Hypothalamus (tissue), 51 donors: ENCODE measurements around the gene DZIP1.
A peak's percentile ranks its signal among the peaks of the same experiment; 100 is the strongest.

Experiments
- DNase-seq, 51 donors: peaks; one replicate each; lab custom pipeline; 2025; lab: John Stamatoyannopoulos, UW

Gene DZIP1

GRCh38 chr13:95647321-95647720, 2.8 kb upstream of the DZIP1 start:
- DNase-seq = no peak

DNA sequence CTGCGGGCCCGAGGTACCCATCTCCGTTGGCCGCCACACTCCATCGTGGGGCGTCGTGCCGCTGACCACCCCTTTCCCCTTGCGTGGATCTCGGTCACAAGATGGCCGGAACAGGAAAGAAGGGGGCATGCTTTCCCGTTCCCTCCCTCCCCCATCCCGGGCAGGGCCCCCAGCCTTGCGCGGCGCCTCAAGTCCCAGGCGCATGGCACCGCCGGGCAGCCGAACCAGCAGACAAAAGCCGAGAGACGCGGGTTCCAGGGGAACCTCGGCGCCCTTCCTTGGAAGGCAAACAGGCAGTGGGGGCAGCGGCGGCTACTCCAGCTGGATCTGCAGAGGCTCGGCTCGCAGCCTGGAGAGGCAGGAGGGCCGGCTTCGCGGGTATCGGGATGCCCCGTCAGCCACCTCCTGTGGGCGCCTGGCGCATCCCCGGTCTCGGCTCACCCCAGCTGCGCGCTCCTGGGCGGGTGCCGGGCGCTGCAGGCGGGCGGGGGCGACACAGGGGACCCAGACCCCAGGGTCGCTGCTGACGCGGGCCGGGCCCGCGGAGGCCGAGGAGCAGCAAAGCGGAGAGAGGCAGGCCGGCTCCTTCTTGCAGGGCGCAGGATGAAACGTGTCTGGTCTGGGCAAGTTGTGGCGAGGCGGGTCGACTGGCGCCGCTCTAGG, 439 bp downstream of the DZIP1 start:
- DNase-seq = peak in 30 of 51 donors; percentile 1 to 68 (median 36)

GRCh38 chr13:95643571-95643935, 953 bp downstream of the DZIP1 start:
- DNase-seq = peak in 5 of 51 donors; percentile 18 to 47 (median 45)

DNA sequence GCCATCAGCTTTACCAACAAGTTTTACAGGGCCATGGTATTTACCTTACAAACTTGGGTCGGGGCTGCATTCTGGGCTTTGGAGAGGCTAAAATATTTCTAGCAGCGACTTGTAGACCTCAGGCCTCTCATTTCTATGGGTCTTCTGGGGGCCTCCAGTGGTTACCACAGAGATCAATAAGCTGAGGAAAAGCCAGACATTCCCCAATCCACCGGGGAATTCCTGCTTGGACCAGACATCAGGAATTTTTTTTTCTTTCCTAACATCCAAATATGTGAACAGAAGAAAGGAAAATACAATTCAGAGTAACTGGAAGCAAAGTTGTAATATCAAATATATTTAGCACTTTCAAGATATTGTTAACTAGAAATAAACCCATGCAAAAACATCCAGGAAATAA, 1.5 kb downstream of the DZIP1 start:
- no peak for DNase-seq

GRCh38 chr13:95642028-95642621, 2.4 kb downstream of the DZIP1 start:
- DNase-seq = peak in 18 of 51 donors; percentile 2 to 31 (median 14)

GRCh38 chr13:95641291-95642027, 3.0 kb downstream of the DZIP1 start:
- peak in 12 of 51 donors; percentile 3 to 50 (median 8) for DNase-seq

- DNase-seq = no peak
These were observed 7.7 kb downstream of the DZIP1 start for GRCh38 chr13:95636853-95637252.

- DNase-seq = no peak
These were observed 13.9 kb downstream of the DZIP1 start for GRCh38 chr13:95630593-95630992.

GRCh38 chr13:95629071-95629470, 15.4 kb downstream of the DZIP1 start:
- DNase-seq = no peak

- DNase-seq = no peak
These were observed 16.0 kb downstream of the DZIP1 start for GRCh38 chr13:95628488-95628887.

DNA sequence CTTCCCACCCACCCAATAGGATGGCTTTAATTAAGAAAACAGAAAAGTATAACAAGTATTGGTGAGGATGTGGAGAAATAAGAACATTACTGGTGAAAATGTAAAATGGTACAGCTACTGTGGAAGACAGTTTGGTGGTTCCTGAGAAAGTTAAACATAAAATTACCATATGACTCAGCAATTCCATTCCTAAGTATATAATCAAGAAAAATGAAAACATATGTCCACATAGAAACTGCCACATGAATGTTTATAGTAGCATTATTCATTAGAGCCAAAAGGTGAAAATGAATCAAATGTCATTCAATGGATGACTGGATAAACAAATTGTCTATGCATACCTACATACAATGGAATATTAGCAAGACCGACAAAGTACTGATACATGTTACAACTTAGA, 16.9 kb downstream of the DZIP1 start:
- no peak for DNase-seq

GRCh38 chr13:95626768-95627167, 17.7 kb downstream of the DZIP1 start:
- DNase-seq = no peak

- peak in 7 of 51 donors; percentile 2 to 20 (median 7) for DNase-seq
These were observed 20.5 kb downstream of the DZIP1 start for GRCh38 chr13:95624020-95624419.

DNA sequence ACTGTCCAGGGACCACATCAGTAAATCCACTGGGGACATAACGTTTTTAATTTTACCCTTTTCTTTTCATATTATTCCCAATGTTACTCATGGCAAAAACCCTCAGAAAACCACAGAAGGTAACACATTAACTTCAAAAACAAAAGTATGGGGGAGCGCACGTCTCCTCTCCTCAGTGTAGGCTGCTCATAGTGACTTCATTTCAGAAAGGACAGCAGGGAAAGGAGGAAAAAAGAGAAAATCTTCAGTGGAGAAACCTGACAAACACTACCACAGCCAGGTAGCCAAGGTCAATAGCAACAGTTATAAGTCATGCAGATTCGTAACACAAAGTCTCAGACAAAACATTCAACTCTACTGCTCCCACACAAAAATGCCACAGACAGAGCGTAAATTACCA, 21.4 kb downstream of the DZIP1 start:
- no peak for DNase-seq

DNA sequence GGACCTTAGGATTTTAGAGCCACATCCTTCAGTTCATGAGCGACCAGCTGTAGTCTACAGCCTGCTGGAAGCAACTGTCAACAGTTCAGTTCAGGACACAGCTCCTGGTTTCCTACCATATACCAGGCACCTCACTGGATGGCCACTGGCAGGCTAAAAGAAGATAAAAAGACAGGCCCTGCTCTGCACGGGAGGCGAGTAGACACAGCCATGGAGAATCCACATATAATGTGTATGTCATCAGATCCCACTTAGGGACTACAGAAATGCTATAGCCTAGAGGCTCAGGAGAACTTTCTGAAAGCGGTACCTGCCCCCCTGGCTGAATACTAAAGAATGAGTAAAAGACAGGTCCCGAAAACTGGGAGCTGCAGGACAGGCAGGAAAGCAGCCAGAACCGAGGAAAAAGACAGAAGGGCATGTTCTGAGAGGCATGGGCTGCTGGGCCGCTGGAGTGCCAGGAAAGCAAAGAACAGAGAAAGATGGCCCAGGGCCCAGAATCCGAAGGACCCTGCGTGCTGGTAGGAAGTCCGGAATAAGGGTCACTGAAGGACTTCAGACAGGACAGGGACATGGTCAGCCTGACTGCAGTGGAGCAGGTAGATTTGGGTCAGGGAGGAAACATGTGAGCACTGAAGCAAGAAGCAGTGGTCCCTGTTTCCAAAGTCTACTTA, 23.5 kb downstream of the DZIP1 start:
- DNase-seq = peak in 32 of 51 donors; percentile 4 to 70 (median 32)

DNA sequence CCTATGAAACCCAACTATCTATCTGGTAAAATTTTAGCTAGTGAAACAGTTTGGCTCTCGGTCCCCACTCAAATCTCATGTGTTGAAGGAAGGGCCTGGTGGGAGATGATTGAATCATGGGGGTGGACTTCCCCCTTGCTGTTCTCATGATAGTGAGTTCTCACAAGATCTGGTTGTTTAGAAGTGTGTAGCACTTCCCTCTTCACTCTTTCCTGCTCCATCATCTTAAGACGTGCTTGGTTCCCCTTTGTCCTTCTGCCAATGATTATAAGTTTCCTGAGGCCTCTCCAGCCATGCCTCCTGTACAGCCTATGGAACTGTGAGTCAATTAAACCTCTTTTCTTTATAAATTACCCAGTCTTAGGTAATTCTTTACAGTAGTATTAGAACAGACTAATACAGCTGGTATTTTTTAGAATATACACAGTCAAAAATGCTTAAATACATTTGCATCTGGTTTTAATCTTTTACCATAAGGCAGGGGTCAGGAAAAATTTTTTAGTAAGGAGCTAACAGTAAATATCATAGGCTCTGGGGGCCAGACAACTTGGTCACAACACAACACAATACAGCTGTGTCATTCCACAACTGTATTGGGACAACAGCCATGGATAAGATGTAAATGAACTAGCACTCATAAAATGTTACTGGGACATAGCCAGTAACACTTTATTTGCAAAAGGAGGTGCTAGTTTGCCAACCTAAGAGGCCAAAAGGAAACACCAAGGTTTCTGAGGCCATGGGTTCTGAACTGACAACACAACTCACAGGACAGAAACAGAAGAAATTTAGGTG, 24.3 kb downstream of the DZIP1 start:
- no peak for DNase-seq

- no peak for DNase-seq
These were observed 29.0 kb downstream of the DZIP1 start for GRCh38 chr13:95615539-95615938.

DNA sequence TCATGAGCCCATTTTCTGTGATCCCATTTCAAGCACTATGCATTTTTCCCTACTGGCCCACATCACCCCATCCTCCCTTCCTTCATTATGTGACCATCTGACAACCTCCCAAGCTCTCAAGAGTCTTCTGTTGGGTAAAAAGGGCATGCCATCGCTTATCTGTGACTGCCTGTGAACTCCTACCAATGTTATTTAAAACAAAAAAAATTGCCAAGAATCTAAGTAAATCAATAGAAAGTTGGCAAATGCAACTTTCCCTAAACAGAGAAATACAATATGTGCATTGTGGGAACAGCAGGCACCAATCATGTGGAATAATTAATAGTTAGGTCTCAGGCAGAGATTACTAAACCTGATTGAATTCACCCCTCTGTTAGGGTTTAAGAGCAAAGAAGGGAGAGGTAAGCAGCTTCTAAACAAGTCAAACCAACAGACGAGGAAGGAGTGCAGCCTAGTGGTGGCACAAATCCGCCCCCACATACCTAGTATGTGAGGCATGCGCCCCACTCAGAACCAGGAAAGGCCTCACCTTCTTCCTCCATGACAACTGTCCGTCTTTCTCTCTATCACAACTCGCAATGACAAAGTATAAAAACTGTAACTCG, 29.8 kb downstream of the DZIP1 start:
- no peak for DNase-seq

DNA sequence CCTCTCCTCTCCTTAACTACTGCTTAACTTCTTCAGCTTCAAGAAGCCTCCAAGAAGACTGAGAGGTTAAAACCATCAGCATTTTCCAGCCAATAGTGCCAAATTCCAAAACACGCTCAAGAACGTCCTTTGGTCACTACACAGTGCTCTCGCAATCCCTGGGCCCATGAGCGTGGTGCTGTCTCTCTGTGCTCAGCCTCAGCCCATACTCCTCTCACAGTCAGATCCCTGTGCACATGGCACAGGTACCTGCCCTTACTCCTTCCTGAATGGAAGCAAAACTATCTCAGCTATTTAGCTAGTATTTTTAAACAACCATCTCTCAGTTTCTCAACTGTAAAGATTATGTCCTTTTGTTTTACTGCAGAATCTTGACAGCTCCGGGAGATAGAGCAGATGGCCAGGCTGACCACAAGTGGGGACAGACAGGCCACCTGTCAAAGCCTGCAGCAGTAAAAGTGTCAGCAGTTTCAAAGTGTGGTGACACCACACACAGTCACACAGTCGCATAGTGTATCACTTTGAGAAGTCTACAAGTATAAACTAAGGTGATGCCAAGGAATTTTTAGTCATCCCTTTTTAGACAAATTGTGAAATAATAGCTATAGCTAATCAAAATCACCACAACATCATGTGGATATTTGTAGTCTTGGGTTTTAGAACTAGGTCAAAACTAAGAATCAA, 35.7 kb downstream of the DZIP1 start:
- no peak for DNase-seq

DNA sequence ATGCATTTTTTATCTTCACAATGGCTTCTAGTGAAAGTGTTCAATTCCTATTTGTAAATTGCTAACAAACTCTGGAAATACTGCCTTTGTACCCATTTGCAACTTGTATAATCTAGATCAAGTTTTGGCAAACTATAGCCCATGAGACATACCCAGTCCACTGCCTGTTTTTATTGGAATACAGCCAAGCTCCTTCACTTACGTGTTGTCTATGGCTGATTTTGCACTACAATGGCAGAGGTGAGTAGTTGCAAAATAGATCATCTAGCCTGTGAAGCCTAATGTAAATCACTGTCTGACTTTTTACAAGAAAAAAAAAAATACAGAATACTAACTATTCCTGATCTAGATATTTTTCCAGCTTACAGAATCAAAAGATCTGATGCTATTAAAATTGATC, 37.1 kb downstream of the DZIP1 start:
- no peak for DNase-seq
